Vagina (tissue), 2 donors: ENCODE measurements around the gene NLGN1.

Experiments used
- POLR2A ChIP-seq, 2 donors: fragments of 450-650 bp; IDR thresholded peaks; one replicate each; pipeline ENCODE4 v1.6.1; 2017; ENCODE audit warnings: antibody characterized with exemption in 2 of 2, mild to moderate bottlenecking in 2 of 2, moderate library complexity in 2 of 2
- POLR2AphosphoS5 ChIP-seq, 2 donors: sonication (generic); formaldehyde crosslinking; IDR thresholded peaks; one replicate each; pipeline ENCODE4 v1.9.0; 2017; ENCODE audit warnings: antibody characterized with exemption in 2 of 2, mild to moderate bottlenecking in 2 of 2, low read depth in 1 of 2; ENCODE audit not compliant: insufficient read depth in 1 of 2
- TF ChIP-seq, protein P1 (sequence below), 3 experiments: fragments of 450-650 bp in 2 of 3; fragments of 200-600 bp in 1 of 3; sonication (generic) in 1 of 3; IDR thresholded peaks; one replicate each; pipeline ENCODE4 v1.5.1; 2017 to 2019; ENCODE audit warnings: antibody characterized with exemption in 3 of 3, mild to moderate bottlenecking in 2 of 3, moderate library complexity in 2 of 3

DNA sequence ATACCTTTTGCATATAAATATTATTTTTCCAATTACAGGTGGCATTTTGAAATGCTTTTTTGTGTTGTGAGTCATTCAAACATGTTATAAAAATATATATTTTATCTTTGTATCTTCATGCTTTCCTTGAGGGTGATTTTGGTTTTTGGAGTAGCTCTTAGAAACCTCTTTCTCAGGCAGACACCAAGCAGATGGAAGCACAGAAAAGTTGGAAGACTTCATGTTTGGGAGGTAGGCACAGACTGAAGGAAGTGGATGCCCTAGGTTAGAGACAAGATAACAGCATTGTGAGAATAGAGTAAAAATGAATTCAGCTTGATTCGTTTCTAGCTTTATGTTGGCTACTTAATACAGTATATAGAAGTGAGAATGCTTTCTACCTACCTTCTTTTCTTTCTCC lies 338.3 kb downstream of the NLGN1 start:
- TF ChIP-seq POLR2A (IDR thresholded peaks at IDR 0.05) = no peak
- TF ChIP-seq, protein P1, sequence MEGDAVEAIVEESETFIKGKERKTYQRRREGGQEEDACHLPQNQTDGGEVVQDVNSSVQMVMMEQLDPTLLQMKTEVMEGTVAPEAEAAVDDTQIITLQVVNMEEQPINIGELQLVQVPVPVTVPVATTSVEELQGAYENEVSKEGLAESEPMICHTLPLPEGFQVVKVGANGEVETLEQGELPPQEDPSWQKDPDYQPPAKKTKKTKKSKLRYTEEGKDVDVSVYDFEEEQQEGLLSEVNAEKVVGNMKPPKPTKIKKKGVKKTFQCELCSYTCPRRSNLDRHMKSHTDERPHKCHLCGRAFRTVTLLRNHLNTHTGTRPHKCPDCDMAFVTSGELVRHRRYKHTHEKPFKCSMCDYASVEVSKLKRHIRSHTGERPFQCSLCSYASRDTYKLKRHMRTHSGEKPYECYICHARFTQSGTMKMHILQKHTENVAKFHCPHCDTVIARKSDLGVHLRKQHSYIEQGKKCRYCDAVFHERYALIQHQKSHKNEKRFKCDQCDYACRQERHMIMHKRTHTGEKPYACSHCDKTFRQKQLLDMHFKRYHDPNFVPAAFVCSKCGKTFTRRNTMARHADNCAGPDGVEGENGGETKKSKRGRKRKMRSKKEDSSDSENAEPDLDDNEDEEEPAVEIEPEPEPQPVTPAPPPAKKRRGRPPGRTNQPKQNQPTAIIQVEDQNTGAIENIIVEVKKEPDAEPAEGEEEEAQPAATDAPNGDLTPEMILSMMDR (IDR thresholded peaks at IDR 0.05) = no peak
- TF ChIP-seq POLR2AphosphoS5 (IDR thresholded peaks at IDR 0.05; ENCODE audit: insufficient read depth in 1 of 2, low read depth in 1 of 2) = no peak
